NOMO-1 treated with dmso at 0.1 percent for 144 hours (cell line): Measurements from ENCODE around the gene SLC5A12.

ENCODE experiments used
- DNase-seq: peaks from one replicate; lab custom pipeline; 2025; ENCODE audit not compliant: unreplicated experiment; lab: John Stamatoyannopoulos, UW

Gene SLC5A12

GRCh38 chr11:26726960-26727359 lies 5.1 kb upstream of the SLC5A12 start:
- DNase-seq, result no peak

GRCh38 chr11:26719998-26720397 lies 1.9 kb downstream of the SLC5A12 start:
- no peak for DNase-seq

- DNase-seq, result no peak
Measured at GRCh38 chr11:26719289-26719973, 2.4 kb downstream of the SLC5A12 start.

GRCh38 chr11:26717771-26718170 lies 4.1 kb downstream of the SLC5A12 start:
- DNase-seq, result no peak

- DNase-seq, result no peak
Measured at GRCh38 chr11:26715133-26715532, 6.7 kb downstream of the SLC5A12 start.

GRCh38 chr11:26712497-26712896 lies 9.4 kb downstream of the SLC5A12 start:
- no peak for DNase-seq

GRCh38 chr11:26710489-26710888 lies 11.4 kb downstream of the SLC5A12 start:
- no peak for DNase-seq

GRCh38 chr11:26708736-26709456 lies 13.0 kb downstream of the SLC5A12 start:
- DNase-seq, result no peak

GRCh38 chr11:26706181-26706580 lies 15.7 kb downstream of the SLC5A12 start:
- DNase-seq, result no peak

GRCh38 chr11:26704249-26704648 lies 17.6 kb downstream of the SLC5A12 start:
- no peak for DNase-seq

GRCh38 chr11:26703411-26704191 lies 18.3 kb downstream of the SLC5A12 start:
- no peak for DNase-seq

GRCh38 chr11:26702406-26702805 lies 19.5 kb downstream of the SLC5A12 start:
- no peak for DNase-seq

- DNase-seq, result no peak
Measured at GRCh38 chr11:26700574-26701235, 21.2 kb downstream of the SLC5A12 start.

GRCh38 chr11:26698224-26698623 lies 23.6 kb downstream of the SLC5A12 start:
- DNase-seq, result no peak

- no peak for DNase-seq
Measured at GRCh38 chr11:26696330-26696729, 25.5 kb downstream of the SLC5A12 start.

- DNase-seq, result no peak
Measured at GRCh38 chr11:26688701-26689100, 33.2 kb downstream of the SLC5A12 start.

- DNase-seq, result no peak
Measured at GRCh38 chr11:26687351-26687750, 34.5 kb downstream of the SLC5A12 start.

- DNase-seq, result no peak
Measured at GRCh38 chr11:26677566-26677965, 44.3 kb downstream of the SLC5A12 start.

GRCh38 chr11:26676641-26677040 lies 45.2 kb downstream of the SLC5A12 start:
- no peak for DNase-seq

GRCh38 chr11:26675233-26675928 lies 46.5 kb downstream of the SLC5A12 start:
- no peak for DNase-seq

GRCh38 chr11:26665946-26666345 lies 55.9 kb downstream of the SLC5A12 start:
- no peak for DNase-seq
